GM21619 (cell line): ENCODE measurements around the gene C9orf78.

Source experiments
- ATAC-seq: cut with Tn5 transposase; IDR thresholded peaks from one replicate; pipeline ENCODE4 v1.9.1; 2021; ENCODE audit not compliant: unreplicated experiment

C9orf78 gene

GRCh38 chr9:129845373-129845772 lies 10.3 kb upstream of the C9orf78 start:
- no peak for ATAC-seq

GRCh38 chr9:129841071-129841470 lies 6.0 kb upstream of the C9orf78 start:
- no peak for ATAC-seq

DNA sequence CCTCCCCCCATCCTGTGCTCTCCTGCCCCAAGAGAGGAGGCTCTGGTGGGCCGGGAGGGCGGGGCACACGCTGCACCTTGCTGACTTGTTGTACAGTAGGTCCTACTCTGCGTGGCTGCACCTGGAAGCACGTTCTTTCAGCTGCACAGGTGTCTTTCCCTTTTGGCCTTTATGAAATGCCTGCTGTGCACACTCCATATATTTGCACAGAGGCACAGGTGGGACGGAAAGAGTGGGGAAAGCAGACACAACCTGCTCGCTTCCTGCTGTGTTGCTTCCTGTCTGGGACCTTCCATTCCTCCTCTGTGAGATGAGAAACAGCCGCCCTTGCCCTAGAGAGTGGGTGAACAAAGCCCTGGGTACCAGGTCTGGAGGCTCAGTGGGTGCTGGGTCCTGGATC lies 5.0 kb upstream of the C9orf78 start:
- no peak for ATAC-seq

- ATAC-seq = no peak
Measured at GRCh38 chr9:129839324-129840023, 4.4 kb upstream of the C9orf78 start.

GRCh38 chr9:129838707-129839259 lies 3.7 kb upstream of the C9orf78 start:
- no peak for ATAC-seq

DNA sequence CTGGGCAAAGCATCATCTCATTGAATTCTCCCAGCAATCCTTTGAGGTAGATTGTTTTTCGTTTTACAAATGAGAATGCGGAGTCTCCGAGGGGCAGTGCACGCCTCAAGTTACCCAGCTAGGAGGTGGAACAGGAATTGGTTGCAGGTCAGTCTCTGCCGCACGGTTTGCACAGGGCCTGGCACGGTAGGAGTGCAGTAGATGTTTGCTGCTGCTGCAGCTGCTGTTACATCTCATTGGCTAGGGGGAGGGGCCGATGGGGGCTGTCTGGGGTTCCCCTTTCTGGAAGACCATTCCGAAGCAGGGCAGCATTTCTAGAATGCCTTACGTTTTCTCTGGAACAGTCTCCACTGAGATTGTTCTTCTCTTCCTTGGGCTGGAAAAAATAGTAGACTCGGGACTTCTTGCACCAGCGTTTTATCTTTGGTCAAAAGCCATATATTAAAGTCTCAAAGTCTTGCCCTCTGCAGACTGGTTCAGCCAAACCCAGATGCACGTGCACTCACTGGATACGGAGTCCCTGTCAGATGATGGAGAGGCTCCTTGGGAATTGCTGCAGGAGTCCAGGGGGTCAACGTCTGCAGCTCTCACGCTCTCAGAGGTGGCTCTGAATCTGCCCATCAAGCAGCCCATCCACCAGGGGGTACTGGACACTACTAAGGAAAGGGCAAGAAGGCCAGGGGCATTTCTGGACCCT lies 1.4 kb upstream of the C9orf78 start:
- no peak for ATAC-seq

DNA sequence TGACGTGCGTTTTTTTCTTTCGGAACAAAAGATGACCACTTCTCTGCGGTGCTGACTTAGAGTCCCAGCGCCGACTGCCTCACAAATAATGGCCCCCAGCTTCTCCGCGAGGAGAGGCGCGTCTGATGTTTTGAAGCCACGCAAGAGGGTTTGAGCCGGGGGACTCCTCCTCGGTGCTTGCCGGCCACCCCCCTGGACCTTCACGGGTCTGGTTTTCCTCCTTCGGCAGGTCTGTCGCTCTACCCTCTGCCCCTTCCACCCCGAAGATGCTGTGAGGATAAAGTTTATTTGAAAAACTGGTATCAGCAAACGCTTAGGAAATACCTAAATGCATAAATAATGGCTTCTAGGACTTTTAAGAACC lies 767 bp upstream of the C9orf78 start:
- no peak for ATAC-seq

DNA sequence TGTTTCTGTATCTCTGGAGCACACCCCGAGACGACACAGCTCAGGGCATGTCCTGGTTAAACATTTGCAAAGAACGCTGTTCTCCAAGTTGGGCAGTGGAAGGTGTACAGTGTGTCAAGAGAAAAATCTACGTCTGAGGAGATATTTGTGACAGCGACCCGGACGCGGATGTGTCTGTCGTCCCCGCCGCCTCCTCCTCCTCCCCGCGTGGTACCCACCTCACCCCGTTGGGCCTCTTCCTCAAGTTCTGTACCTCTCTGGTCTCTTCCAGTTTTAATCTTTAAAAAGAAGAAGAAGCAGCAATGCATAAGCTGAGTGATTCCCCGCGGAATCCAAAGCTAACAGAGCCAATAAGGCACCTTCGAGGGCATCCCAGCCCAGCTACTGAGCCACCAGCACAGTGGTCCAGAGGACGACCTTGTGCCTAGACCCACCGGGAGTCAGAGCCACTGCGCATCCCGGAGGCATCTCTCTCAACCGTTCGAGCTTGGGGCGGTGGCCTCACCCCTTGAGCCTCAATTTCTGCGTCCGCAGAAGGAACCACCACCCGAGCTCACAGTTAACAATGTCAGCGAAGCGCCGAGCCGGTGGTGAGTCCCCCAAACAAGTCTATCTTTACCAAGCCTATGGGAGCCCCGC lies 467 bp downstream of the C9orf78 start:
- ATAC-seq = peak; percentile 17

- no peak for ATAC-seq
Measured at GRCh38 chr9:129832982-129833381, 2.1 kb downstream of the C9orf78 start.

DNA sequence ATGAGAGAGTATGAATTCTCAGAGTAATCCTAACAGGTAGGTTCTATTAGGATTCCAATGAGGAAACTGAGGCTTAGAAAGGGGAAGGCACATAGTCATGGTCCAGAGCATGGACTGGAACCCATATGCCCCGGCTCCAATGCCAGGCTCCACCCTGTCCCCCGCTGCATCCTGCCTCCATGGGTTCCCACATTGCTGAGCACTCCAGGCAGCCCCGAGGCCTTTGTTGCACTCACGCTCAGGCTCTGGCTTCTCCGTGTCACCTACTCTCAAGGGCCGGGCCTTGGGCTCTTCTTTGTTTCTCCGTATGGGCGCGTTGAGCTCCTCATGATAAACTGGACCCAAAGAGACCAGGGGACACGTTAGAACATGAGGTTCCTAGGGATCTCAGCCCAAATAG lies 6.1 kb downstream of the C9orf78 start:
- no peak for ATAC-seq

GRCh38 chr9:129828051-129828450 lies 7.0 kb downstream of the C9orf78 start:
- ATAC-seq = no peak

DNA sequence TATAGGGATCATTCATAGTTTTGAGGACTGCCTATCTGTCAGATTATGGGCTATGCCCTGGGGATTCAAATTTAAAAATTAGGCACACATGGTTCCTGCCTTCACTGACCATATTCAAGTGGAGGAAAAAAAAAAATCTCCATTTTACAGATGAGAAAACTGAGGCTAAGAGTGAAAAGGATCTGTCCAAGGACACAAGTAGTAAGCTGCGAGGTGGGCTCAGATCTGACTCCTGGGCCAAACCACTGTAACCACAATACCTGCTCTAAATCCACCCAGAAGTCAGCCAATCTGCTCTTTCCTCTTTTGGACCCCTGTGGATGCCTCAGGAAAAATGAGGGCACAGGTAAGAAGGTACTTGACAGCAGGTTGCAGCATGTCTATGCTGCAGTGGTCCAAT lies 8.3 kb downstream of the C9orf78 start:
- no peak for ATAC-seq

DNA sequence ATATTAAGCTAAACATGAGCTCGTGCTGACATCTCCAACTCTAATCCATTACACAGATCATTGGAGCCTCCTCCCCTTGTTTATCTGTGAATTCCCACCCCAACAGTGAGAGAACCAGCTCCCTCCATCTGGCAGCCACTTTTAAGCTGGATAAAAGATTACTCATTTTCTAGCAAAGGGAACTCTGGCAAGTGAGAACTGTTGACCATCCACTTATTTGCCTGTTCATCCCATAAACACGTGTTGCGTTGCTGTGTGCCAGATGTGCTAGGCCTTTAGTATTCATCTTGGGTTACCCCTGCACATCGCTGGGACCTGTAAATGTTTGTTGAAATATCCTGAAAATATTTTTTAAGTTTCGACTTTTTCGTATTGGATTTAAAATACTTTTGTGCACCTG lies 8.7 kb downstream of the C9orf78 start:
- ATAC-seq = no peak

DNA sequence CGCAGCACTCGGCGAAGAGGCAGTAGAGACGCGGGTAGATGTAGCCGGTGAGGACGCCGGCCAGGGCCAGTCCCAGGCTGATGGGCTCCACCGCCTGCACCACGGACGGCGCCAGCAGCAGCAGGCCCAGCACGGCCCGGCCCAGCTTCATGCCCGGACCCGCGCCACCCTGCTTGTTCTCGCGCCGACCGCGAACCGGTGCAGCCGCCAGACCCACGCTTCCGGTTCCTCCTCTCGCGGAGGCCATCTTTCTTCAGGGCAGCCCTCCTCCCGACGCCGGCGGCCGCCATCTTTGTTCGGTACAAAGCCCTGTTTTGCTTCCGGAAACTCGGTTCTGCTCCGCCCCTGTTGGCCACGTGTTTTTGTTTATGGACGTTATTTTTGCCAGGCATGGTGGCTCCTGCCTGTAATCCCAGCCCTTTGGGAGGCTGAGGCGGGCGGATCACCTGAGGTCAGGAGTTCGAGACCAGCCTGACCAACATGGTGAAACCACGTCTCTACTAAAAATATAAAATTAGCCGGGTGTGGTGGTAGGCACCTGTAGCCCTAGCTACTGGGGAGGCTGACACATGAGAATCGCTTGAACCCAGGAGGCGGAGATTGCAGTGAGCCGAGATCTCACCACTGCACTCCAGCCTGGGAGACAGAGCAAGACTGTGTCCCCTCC lies 11.0 kb downstream of the C9orf78 start, which contains the start of gene TOR1A:
TSS of gene TOR1A (minus strand) at position 202 of the 667 bp plus-strand sequence. CDS start at position 151, 51 bp downstream.
- peak; percentile 91 for ATAC-seq

DNA sequence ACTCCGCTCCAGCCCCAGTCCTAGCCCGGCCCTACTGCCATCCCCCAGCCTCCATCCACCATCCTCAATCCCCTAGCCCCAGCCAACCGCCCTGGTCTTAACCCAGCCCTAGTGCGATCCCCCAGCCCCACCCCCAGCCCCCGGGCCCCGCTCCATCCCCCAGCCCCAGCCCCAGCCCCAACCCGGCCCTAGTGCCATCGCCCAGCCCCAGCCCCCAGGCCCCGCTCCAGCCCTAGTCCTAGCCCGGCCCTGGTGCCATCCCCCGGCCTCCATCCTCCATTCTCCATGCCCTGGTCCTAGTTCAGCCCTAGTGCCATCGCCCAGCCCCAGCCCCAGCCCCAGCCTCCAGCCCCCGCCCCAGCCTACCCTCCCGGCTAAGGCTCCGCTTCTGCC lies 11.5 kb downstream of the C9orf78 start:
- ATAC-seq = no peak

DNA sequence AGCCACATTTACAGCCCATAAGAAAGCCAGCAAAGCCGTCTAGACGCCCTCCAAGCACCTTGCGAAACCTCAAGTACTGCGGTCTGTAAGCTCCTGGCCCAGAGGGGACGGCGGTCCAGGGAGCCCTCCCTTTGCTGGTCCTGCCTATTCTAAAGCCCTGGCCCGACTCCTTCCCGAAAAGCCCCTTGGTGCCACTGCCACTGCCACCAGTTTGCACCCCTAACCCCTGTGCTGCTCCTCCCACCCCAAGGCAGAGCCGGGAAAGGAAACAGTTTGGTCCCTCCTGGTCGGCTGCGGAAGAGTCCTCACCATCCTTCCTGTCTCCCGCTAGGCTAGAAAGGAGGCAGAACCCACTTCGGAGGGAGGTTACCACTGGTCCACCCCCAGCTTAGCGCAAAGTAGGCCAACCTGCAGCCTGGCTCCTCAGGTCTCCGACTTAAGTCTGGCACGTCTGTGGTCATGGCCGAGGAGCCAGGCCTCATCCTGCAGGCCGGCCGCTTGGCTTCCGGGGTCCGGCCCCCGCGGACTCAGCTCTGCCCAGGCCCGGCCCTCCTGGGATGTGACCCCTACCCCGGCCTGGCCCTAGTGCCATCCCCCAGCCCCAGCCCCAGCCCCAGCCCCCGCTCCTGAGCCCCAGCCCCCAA lies 12.1 kb downstream of the C9orf78 start:
- no peak for ATAC-seq

GRCh38 chr9:129816501-129817435 lies 18.3 kb downstream of the C9orf78 start:
- no peak for ATAC-seq

DNA sequence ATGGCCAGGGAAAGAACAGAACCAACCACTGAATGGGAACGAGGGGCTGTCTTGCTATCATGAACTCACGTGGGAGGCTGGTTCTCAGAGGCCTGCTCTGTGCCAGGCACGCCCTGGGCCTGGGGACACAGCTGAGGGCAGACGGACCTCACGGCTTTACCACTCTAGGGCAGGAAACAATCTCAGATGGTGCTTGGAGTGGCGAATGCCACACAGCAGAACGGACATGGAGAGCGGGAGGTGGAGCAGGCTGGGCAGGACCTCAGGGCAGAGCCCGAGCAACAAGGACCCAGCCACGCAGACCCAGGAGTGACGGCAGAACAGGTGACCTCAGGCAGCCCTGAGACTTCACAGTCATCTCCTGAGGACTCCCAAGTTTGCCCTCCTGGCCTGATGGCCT lies 19.8 kb downstream of the C9orf78 start:
- no peak for ATAC-seq

- no peak for ATAC-seq
Measured at GRCh38 chr9:129814432-129815223, 20.4 kb downstream of the C9orf78 start.
